PC-3 (cell line): ENCODE data around the gene ZNF396. TPM values are rescaled to one million over a fixed set of nuclear protein-coding genes. Genes with fewer than 3 reads are reported as not detected.

ENCODE experiments used
- ATAC-seq: fragments of 200-7000 bp; cut with Tn5 transposase; 2 replicates; pipeline ENCODE4 v1.9.1; 2020; ENCODE audit warnings: mild to moderate bottlenecking, moderate library complexity
- BruUV-seq: library from RNA; stranded (reverse); fragments of 400-500 nt; replicated peaks from 2 replicates; lab custom pipeline; 2021; lab: Mats Ljungman, UMichigan
- CTCF ChIA-PET: fragments of 300-600 bp; sonication (Branson Sonifier 250); formaldehyde crosslinking; loops from one replicate; lab custom pipeline; 2022; ENCODE audit warnings: antibody characterized with exemption; lab: Charles Lee
- POLR2A ChIA-PET: fragments of 300-600 bp; sonication (Branson Sonifier 250); formaldehyde crosslinking; loops from one replicate; lab custom pipeline; 2022; ENCODE audit warnings: antibody characterized with exemption; ENCODE audit not compliant: unreplicated experiment; lab: Charles Lee
- DNase-seq: peaks from one replicate; pipeline ENCODE4 v3.0.0-alpha.2; 2015
- H2AFZ ChIP-seq: fragments of 300-600 bp; sonication (generic); 2 replicates; pipeline ENCODE4 v1.6.0; 2016; ENCODE audit warnings: antibody characterized with exemption, low read length
- H3F3A ChIP-seq: fragments of 300-600 bp; sonication (generic); one replicate; pipeline ENCODE4 v1.6.0; 2017; ENCODE audit warnings: antibody characterized with exemption, low read length, control low read depth, mild to moderate bottlenecking; ENCODE audit not compliant: unreplicated experiment
- H3K27ac ChIP-seq: fragments of 300-600 bp; sonication (generic); 2 replicates; pipeline ENCODE4 v1.5.1; 2016; ENCODE audit warnings: mild to moderate bottlenecking, low read length
- H3K27me3 ChIP-seq: fragments of 300-600 bp; sonication (generic); 2 replicates; pipeline ENCODE4 v1.6.1; 2016; ENCODE audit warnings: low read length, mixed read lengths
- H3K36me3 ChIP-seq: fragments of 300-600 bp; sonication (generic); 2 replicates; pipeline ENCODE4 v1.6.1; 2016; ENCODE audit warnings: low read depth, mixed run types, low read length, mixed read lengths
- H3K4me1 ChIP-seq: fragments of 300-600 bp; sonication (generic); 2 replicates; pipeline ENCODE4 v1.5.1; 2016; ENCODE audit warnings: low read length; ENCODE audit not compliant: insufficient read depth
- H3K4me2 ChIP-seq: fragments of 300-600 bp; sonication (generic); 2 replicates; pipeline ENCODE4 v1.6.0; 2016; ENCODE audit warnings: low read length
- H3K4me3 ChIP-seq: fragments of 300-600 bp; sonication (generic); 2 replicates; pipeline ENCODE4 v1.5.1; 2016; ENCODE audit warnings: mild to moderate bottlenecking, low read length, mixed read lengths
- H3K79me2 ChIP-seq: fragments of 300-600 bp; sonication (generic); 2 replicates; pipeline ENCODE4 v1.6.1; 2017; ENCODE audit warnings: low read length, mixed read lengths
- H3K9ac ChIP-seq: fragments of 300-600 bp; sonication (generic); 2 replicates; pipeline ENCODE4 v1.6.0; 2016; ENCODE audit warnings: mild to moderate bottlenecking, low read length
- H3K9me2 ChIP-seq: fragments of 300-600 bp; sonication (generic); replicated peaks from 2 replicates; pipeline ENCODE4 v1.6.1; 2016; ENCODE audit warnings: mixed run types, low read length, mixed read lengths
- H3K9me3 ChIP-seq: fragments of 300-600 bp; sonication (generic); 2 replicates; pipeline ENCODE4 v1.6.1; 2016; ENCODE audit warnings: low read length, mixed read lengths
- H4K20me1 ChIP-seq: fragments of 300-600 bp; sonication (generic); 2 replicates; pipeline ENCODE4 v1.6.1; 2016; ENCODE audit warnings: low read length, mixed read lengths
- EZH2 ChIP-seq: fragments of 300-600 bp; sonication (generic); IDR thresholded peaks from one replicate; pipeline ENCODE4 v1.6.1; 2017; ENCODE audit warnings: antibody characterized with exemption, mild to moderate bottlenecking, low read length; ENCODE audit not compliant: unreplicated experiment
- EZH2phosphoT487 ChIP-seq: fragments of 300-600 bp; sonication (generic); IDR thresholded peaks from 2 replicates; pipeline ENCODE4 v1.6.1; 2018; ENCODE audit warnings: mild to moderate bottlenecking, antibody characterized with exemption, low read length, borderline replicate concordance
- intact Hi-C: fragments of 100-400 bp; cut with micrococcal nuclease; formaldehyde crosslinking; loops from 2 replicates; pipeline ENCODE4 v1.9.0; 2023
- total RNA-seq: library from RNA; depleted of rRNA; stranded (reverse); fragments of >200 nt; gene quantifications from 2 replicates; pipeline ENCODE4 v1.2.3, GENCODE V29; 2014; rRNA removed
- TF ChIP-seq, protein P1 (sequence below): fragments of 300-600 bp; sonication (generic); conservative IDR thresholded peaks from 2 replicates; pipeline ENCODE4 v1.5.1; 2017; ENCODE audit warnings: antibody characterized with exemption, low read depth, mild to moderate bottlenecking, low read length

The ZNF396 gene
- total RNA-seq, 1 experiment from 2014 or later: 0.95 TPM

DNA sequence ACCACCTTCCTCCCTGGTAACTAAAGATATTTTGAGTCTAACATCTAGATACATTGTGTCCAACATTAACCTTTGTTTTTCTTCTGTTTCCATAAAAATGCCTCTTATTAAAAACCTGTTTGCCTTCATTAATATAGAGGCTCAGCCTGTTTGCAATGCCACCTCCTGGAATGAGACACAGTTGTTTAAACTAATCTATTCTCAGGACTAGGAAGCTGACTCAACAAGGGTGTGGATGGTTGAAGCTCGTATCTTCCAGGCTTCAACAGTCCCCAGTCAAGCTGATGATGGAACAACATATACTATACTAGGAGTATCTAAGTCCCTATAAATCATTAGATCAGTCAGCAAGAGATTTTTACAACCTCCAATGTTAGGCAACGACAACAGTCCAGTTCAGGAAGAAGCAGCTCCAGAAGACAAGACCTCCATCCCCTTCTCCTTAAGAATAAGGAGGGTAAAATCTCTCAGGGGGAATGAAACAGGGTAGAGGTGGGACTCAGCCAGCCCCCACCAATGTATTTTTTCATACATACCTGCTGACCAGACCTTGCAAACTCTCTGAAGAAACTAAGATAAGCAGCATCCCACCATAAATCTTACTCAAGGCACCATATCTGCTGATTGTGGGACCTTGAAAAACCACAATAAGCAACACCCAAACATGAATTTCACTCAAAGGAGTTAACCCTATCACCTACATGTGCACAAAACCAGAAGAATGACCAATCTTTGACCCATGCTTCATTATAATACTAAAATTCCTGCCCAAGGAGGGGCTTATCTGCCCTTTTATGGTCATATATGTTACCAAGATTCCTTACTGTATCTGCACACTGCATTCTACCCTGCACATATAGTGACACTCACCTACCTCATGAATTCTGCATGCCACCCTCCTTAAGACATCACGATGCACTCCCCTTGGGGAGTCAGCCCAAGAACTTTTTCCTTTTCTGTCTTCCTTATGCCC lies 54.4 kb downstream of the ZNF396 start:
- Histone ChIP-seq H3K9me2 (no peaks in the 10 kb centered on the region), H3K9me3 (no peaks in the 10 kb centered on the region), H3K36me3 (no peaks in the 10 kb centered on the region), H3F3A (no peaks in the 10 kb centered on the region), H3K4me3 (no peak overlapping the region), H4K20me1 (no peaks in the 10 kb centered on the region), H3K79me2 (no peaks in the 10 kb centered on the region), H2AFZ (no peak overlapping the region), H3K4me2 (no peak overlapping the region), H3K27ac (no peak overlapping the region), H3K4me1 (no peaks in the 10 kb centered on the region), H3K27me3 (no peaks in the 10 kb centered on the region), H3K9ac (no peak overlapping the region)
- peak; percentile 97 for ATAC-seq
- POLR2A ChIA-PET: no interaction called here
- intact Hi-C loops: no loop called here
- TF ChIP-seq EZH2 (no peak), EZH2phosphoT487 (no peak)
- TF ChIP-seq, protein P1, sequence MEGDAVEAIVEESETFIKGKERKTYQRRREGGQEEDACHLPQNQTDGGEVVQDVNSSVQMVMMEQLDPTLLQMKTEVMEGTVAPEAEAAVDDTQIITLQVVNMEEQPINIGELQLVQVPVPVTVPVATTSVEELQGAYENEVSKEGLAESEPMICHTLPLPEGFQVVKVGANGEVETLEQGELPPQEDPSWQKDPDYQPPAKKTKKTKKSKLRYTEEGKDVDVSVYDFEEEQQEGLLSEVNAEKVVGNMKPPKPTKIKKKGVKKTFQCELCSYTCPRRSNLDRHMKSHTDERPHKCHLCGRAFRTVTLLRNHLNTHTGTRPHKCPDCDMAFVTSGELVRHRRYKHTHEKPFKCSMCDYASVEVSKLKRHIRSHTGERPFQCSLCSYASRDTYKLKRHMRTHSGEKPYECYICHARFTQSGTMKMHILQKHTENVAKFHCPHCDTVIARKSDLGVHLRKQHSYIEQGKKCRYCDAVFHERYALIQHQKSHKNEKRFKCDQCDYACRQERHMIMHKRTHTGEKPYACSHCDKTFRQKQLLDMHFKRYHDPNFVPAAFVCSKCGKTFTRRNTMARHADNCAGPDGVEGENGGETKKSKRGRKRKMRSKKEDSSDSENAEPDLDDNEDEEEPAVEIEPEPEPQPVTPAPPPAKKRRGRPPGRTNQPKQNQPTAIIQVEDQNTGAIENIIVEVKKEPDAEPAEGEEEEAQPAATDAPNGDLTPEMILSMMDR: no peak
- DNase-seq: peak; percentile 9
- CTCF ChIA-PET: interaction anchor here (0.6 kb wide), 1 partner anchor 91 kb away, joined by 3 read pairs; no protein-coding TSS in a partner anchor
- no TSS peak for BruUV-seq

Other genes with a start within 250 kb of the ZNF396 start
- gene ZNF397, start 136.3 kb downstream of the ZNF396 start, total RNA-seq: 1.5 TPM in 2 replicates
- 2.8 and 3.5 TPM in 2 replicates for gene ZSCAN30, start 87.1 kb downstream of the ZNF396 start, total RNA-seq
- 10.4 and 11.0 TPM in 2 replicates for gene ZNF24, start 32.9 kb downstream of the ZNF396 start, total RNA-seq
- gene INO80C, start 120.6 kb upstream of the ZNF396 start, total RNA-seq: 6.8 and 16.1 TPM in 2 replicates
- 17.9 and 25.0 TPM in 2 replicates for gene GALNT1, start 204.4 kb upstream of the ZNF396 start, total RNA-seq